Peyer's patch (tissue), 4 donors: Measurements from ENCODE around the gene MSTN.

ENCODE experiments used
- CTCF ChIP-seq, 6 experiments: fragments of 450-650 bp in 4 of 6; fragments of 200-600 bp in 2 of 6; sonication (generic) in 1 of 6; IDR thresholded peaks; one replicate each; pipeline ENCODE4 v1.5.1; 2017 to 2019; ENCODE audit warnings: antibody characterized with exemption in 6 of 6, mild to moderate bottlenecking in 3 of 6, moderate library complexity in 1 of 6
- POLR2A ChIP-seq, 2 donors: fragments of 450-650 bp; IDR thresholded peaks; one replicate each; pipeline ENCODE4 v1.5.1; 2017; ENCODE audit warnings: antibody characterized with exemption in 2 of 2, mild to moderate bottlenecking in 2 of 2, moderate library complexity in 2 of 2

- no peak for TF ChIP-seq CTCF (IDR thresholded peaks at IDR 0.05)
- no peak for TF ChIP-seq POLR2A (IDR thresholded peaks at IDR 0.05)
Observed at GRCh38 chr2:190036071-190036470, 26.5 kb downstream of the MSTN start.
